ENCODE data around the gene RNF220.
"Not testable (repeated sequence)": the region's sequence is repeated elsewhere in the genome, so short reads cannot be mapped to it uniquely, and the experiment has no call there.

The RNF220 gene

GRCh38 chr1:44500181-44501046 is 95.4 kb downstream of the RNF220 start:
- Histone ChIP-seq H3K9me3 (ENCODE audit: control insufficient read depth, insufficient read depth, low read length) (no peaks in the 10 kb centered on the region), H3K4me1 (ENCODE audit: control insufficient read depth, low read length) (no peaks in the 10 kb centered on the region), H3K4me3 (ENCODE audit: low read length) (no peak overlapping the region), H3F3A (ENCODE audit: control insufficient read depth, insufficient read depth) (no peaks in the 10 kb centered on the region), H3K27me3 (ENCODE audit: control insufficient read depth, low read length) (peaks cover 6% of the 10 kb centered on the region; the same call in 1 of the 2 replicates), H3K4me2 (ENCODE audit: low read length) (no peak overlapping the region), H3K9me2 (replicated peaks; ENCODE audit: control insufficient read depth, low read length) (no peaks in the 10 kb centered on the region), H3K27ac (ENCODE audit: low read depth, low read length) (no peak overlapping the region), H4K20me1 (ENCODE audit: control insufficient read depth, insufficient read depth, low read depth, low read length) (no peaks in the 10 kb centered on the region), H3K36me3 (ENCODE audit: control insufficient read depth, low read length) (no peaks in the 10 kb centered on the region), H3K79me2 (ENCODE audit: control insufficient read depth, low read length) (no peaks in the 10 kb centered on the region)
- TF ChIP-seq EZH2phosphoT487 (IDR thresholded peaks at IDR 0.05; ENCODE audit: borderline replicate concordance, low read length) (no peak), CTCF (IDR thresholded peaks at IDR 0.05; ENCODE audit: low read depth, low read length, poor library complexity, severe bottlenecking) (no peak)

- H3K27me3 ChIP-seq (ENCODE audit: control insufficient read depth, low read length), result 0 out of 2 replicates have a peak, but pooled peaks cover 3% of the 10 kb centered on the region
- no peaks in the 10 kb centered on the region for H3K79me2 ChIP-seq (ENCODE audit: control insufficient read depth, low read length)
- TF ChIP-seq CTCF (IDR thresholded peaks at IDR 0.05; ENCODE audit: low read depth, low read length, poor library complexity, severe bottlenecking), result no peak
- no peak for TF ChIP-seq EZH2phosphoT487 (IDR thresholded peaks at IDR 0.05; ENCODE audit: borderline replicate concordance, low read length)
- no peak overlapping the region for H3K4me2 ChIP-seq (ENCODE audit: low read length)
- H3K9me3 ChIP-seq (ENCODE audit: control insufficient read depth, insufficient read depth, low read length), result no peaks in the 10 kb centered on the region
- H3F3A ChIP-seq (ENCODE audit: control insufficient read depth, insufficient read depth), result no peaks in the 10 kb centered on the region
- no peaks in the 10 kb centered on the region for H4K20me1 ChIP-seq (ENCODE audit: control insufficient read depth, insufficient read depth, low read depth, low read length)
- H3K27ac ChIP-seq (ENCODE audit: low read depth, low read length), result no peak overlapping the region
- no peaks in the 10 kb centered on the region for H3K9me2 ChIP-seq (replicated peaks; ENCODE audit: control insufficient read depth, low read length)
- no peaks in the 10 kb centered on the region for H3K4me1 ChIP-seq (ENCODE audit: control insufficient read depth, low read length)
- no peaks in the 10 kb centered on the region for H3K36me3 ChIP-seq (ENCODE audit: control insufficient read depth, low read length)
- no peak overlapping the region for H3K4me3 ChIP-seq (ENCODE audit: low read length)
Measured at GRCh38 chr1:44501047-44501890, 96.2 kb downstream of the RNF220 start.

GRCh38 chr1:44502823-44503222 is 97.8 kb downstream of the RNF220 start:
- H3K79me2 ChIP-seq (ENCODE audit: control insufficient read depth, low read length); H4K20me1 ChIP-seq (ENCODE audit: control insufficient read depth, insufficient read depth, low read depth, low read length); H3K9me2 ChIP-seq (replicated peaks; ENCODE audit: control insufficient read depth, low read length); H3K36me3 ChIP-seq (ENCODE audit: control insufficient read depth, low read length); H3K4me3 ChIP-seq (ENCODE audit: low read length); H3K9me3 ChIP-seq (ENCODE audit: control insufficient read depth, insufficient read depth, low read length); H3K27ac ChIP-seq (ENCODE audit: low read depth, low read length); H3K4me2 ChIP-seq (ENCODE audit: low read length); H3K27me3 ChIP-seq (ENCODE audit: control insufficient read depth, low read length); H3F3A ChIP-seq (ENCODE audit: control insufficient read depth, insufficient read depth); H3K4me1 ChIP-seq (ENCODE audit: control insufficient read depth, low read length): not testable (repeated sequence)

GRCh38 chr1:44503625-44504024 is 98.6 kb downstream of the RNF220 start:
- H4K20me1 ChIP-seq (ENCODE audit: control insufficient read depth, insufficient read depth, low read depth, low read length), result no peaks in the 10 kb centered on the region
- no peak overlapping the region for H3K4me2 ChIP-seq (ENCODE audit: low read length)
- H3F3A ChIP-seq (ENCODE audit: control insufficient read depth, insufficient read depth), result no peaks in the 10 kb centered on the region
- H3K79me2 ChIP-seq (ENCODE audit: control insufficient read depth, low read length), result no peaks in the 10 kb centered on the region
- H3K27ac ChIP-seq (ENCODE audit: low read depth, low read length), result no peak overlapping the region
- TF ChIP-seq EZH2phosphoT487 (IDR thresholded peaks at IDR 0.05; ENCODE audit: borderline replicate concordance, low read length) (no peak), CTCF (IDR thresholded peaks at IDR 0.05; ENCODE audit: low read depth, low read length, poor library complexity, severe bottlenecking) (no peak)
- H3K9me2 ChIP-seq (replicated peaks; ENCODE audit: control insufficient read depth, low read length), result no peaks in the 10 kb centered on the region
- H3K4me1 ChIP-seq (ENCODE audit: control insufficient read depth, low read length), result no peaks in the 10 kb centered on the region
- no peaks in the 10 kb centered on the region for H3K36me3 ChIP-seq (ENCODE audit: control insufficient read depth, low read length)
- H3K9me3 ChIP-seq (ENCODE audit: control insufficient read depth, insufficient read depth, low read length), result no peaks in the 10 kb centered on the region
- H3K4me3 ChIP-seq (ENCODE audit: low read length), result no peak overlapping the region
- H3K27me3 ChIP-seq (ENCODE audit: control insufficient read depth, low read length), result 0 out of 2 replicates have a peak, but pooled peaks cover 3% of the 10 kb centered on the region
